ENCODE results near the gene KRTAP2-4.
"Not testable (repeated sequence)": the region's sequence is repeated elsewhere in the genome, so short reads cannot be mapped to it uniquely, and the experiment has no call there.

- TF ChIP-seq POLR2AphosphoS5 (IDR thresholded peaks at IDR 0.05; ENCODE audit: borderline replicate concordance, low read depth, low read length); EZH2 (IDR thresholded peaks at IDR 0.05): not testable (repeated sequence)
These were observed 34.2 kb upstream of the KRTAP2-4 start for GRCh38 chr17:41099682-41100480.
